Measurements from ENCODE around the gene BMPER.

- TF ChIP-seq CTCF (IDR thresholded peaks at IDR 0.05) (no peak), PBX3 (IDR thresholded peaks at IDR 0.05) (no peak), EZH2phosphoT487 (IDR thresholded peaks at IDR 0.05; ENCODE audit: borderline replicate concordance, low read depth) (no peak)
These were observed 63.3 kb downstream of the BMPER start for GRCh38 chr7:33968591-33968990.
